NCI-H510A (cell line): ENCODE measurements around the gene GALNT7.
"Not testable (repeated sequence)": the region's sequence is repeated elsewhere in the genome, so short reads cannot be mapped to it uniquely, and the experiment has no call there.

Experiments
- DNase-seq: peaks from one replicate; lab custom pipeline; 2025; lab: John Stamatoyannopoulos, UW

GALNT7 gene

GRCh38 chr4:173168396-173169177, at the start of gene GALNT7:
TSS of gene GALNT7 (plus strand) at chr4:173168811. CDS start at chr4:173168836, 25 bp downstream.
- DNase-seq, result peak; percentile 65

GRCh38 chr4:173118819-173119218, 49.8 kb upstream of the GALNT7 start:
- DNase-seq, result not testable (repeated sequence)

GRCh38 chr4:173119818-173120217, 48.8 kb upstream of the GALNT7 start:
- no peak for DNase-seq

- peak; percentile 21 for DNase-seq
Observed at GRCh38 chr4:173121076-173121561, 47.5 kb upstream of the GALNT7 start.

GRCh38 chr4:173124209-173124865, 44.3 kb upstream of the GALNT7 start:
- DNase-seq, result no peak

- DNase-seq, result no peak
Observed at GRCh38 chr4:173125216-173125812, 43.3 kb upstream of the GALNT7 start.

- DNase-seq, result no peak
Observed at GRCh38 chr4:173128199-173128890, 40.3 kb upstream of the GALNT7 start.

- DNase-seq, result no peak
Observed at GRCh38 chr4:173130687-173131086, 37.9 kb upstream of the GALNT7 start.

- no peak for DNase-seq
Observed at GRCh38 chr4:173134426-173134825, 34.2 kb upstream of the GALNT7 start.

- no peak for DNase-seq
Observed at GRCh38 chr4:173135241-173135847, 33.3 kb upstream of the GALNT7 start.

- no peak for DNase-seq
Observed at GRCh38 chr4:173138624-173139023, 30.0 kb upstream of the GALNT7 start.

GRCh38 chr4:173139561-173139960, 29.1 kb upstream of the GALNT7 start:
- DNase-seq, result no peak

- DNase-seq, result no peak
Observed at GRCh38 chr4:173145131-173145530, 23.5 kb upstream of the GALNT7 start.

GRCh38 chr4:173146456-173146855, 22.2 kb upstream of the GALNT7 start:
- no peak for DNase-seq

GRCh38 chr4:173151496-173151895, 17.1 kb upstream of the GALNT7 start:
- DNase-seq, result no peak

- no peak for DNase-seq
Observed at GRCh38 chr4:173152104-173152503, 16.5 kb upstream of the GALNT7 start.

- DNase-seq, result no peak
Observed at GRCh38 chr4:173153445-173153844, 15.2 kb upstream of the GALNT7 start.

- no peak for DNase-seq
Observed at GRCh38 chr4:173159791-173160190, 8.8 kb upstream of the GALNT7 start.

GRCh38 chr4:173160871-173161270, 7.7 kb upstream of the GALNT7 start:
- DNase-seq, result no peak

- no peak for DNase-seq
Observed at GRCh38 chr4:173161311-173161710, 7.3 kb upstream of the GALNT7 start.

GRCh38 chr4:173165706-173166105, 2.9 kb upstream of the GALNT7 start:
- DNase-seq, result no peak

GRCh38 chr4:173166491-173166890, 2.1 kb upstream of the GALNT7 start:
- DNase-seq, result no peak
